Upper lobe of right lung (tissue), 1 donor: ENCODE data around the gene RAB43. TPM values are rescaled to one million over a fixed set of nuclear protein-coding genes. Genes with fewer than 3 reads are reported as not detected.
"Not testable (repeated sequence)": the region's sequence is repeated elsewhere in the genome, so short reads cannot be mapped to it uniquely, and the experiment has no call there.

Experiments used
- ATAC-seq: fragments of 200-7000 bp; cut with Tn5 transposase; one replicate; pipeline ENCODE4 v1.9.1; 2020; ENCODE audit warnings: mild to moderate bottlenecking, moderate library complexity
- DNase-seq: peaks from one replicate; pipeline ENCODE4 v3.0.0-alpha.2; 2020
- H3K27ac ChIP-seq: fragments of 200-600 bp; one replicate; pipeline ENCODE4 v1.8.0; 2022
- H3K27me3 ChIP-seq: fragments of 200-600 bp; one replicate; pipeline ENCODE4 v1.8.0; 2022; ENCODE audit warnings: mild to moderate bottlenecking
- H3K36me3 ChIP-seq: fragments of 200-600 bp; one replicate; pipeline ENCODE4 v1.8.0; 2022
- H3K4me1 ChIP-seq: fragments of 200-600 bp; one replicate; pipeline ENCODE4 v1.8.0; 2022
- H3K4me3 ChIP-seq: fragments of 200-600 bp; one replicate; pipeline ENCODE4 v1.8.0; 2022; ENCODE audit warnings: mild to moderate bottlenecking
- H3K9me3 ChIP-seq: fragments of 200-600 bp; one replicate; pipeline ENCODE4 v1.8.0; 2022
- CTCF ChIP-seq: fragments of 200-600 bp; IDR thresholded peaks from one replicate; pipeline ENCODE4 v1.8.0; 2022; ENCODE audit warnings: antibody characterized with exemption
- intact Hi-C: fragments of 100-400 bp; cut with DNase I; formaldehyde crosslinking; loops from one replicate; pipeline ENCODE4 v1.11.0; 2022
- total RNA-seq: library from RNA; stranded (reverse); fragmentation: NEBNext Ultra II Directional; extraction: Animal tissue kit (Norgen Biotek cat#: 25700); gene quantifications from one replicate; pipeline ENCODE4 v1.2.1, GENCODE V29; 2021
- donor health status: DM: no; HTN: yes; CAD: no; lungs with severe emphysema.

RAB43 gene
- total RNA-seq, 1 donor from 2014 or later: 38.9 TPM

DNA sequence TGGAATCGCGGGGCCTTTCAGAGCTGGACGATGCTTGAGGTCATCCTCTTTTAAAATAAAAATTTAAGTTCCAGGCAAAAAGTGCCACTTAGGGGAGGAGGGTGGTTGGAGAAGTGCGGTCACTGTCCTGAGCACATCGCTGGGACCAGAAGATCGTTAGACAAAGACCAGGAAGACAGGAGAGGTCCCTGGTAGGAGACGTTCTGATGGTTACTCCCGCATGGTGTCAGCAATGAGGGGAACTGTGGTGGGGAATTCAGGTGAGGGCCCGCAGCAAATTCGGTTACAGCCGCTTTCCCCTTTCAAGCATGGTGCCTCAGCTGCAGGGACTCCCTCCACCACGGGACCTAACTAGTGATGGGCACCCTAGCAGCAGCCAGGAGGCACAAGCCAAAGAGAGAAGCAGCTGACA is 40.3 kb upstream of the RAB43 start:
- intact Hi-C loops: no loop called here
- peaks cover 43% of the 10 kb centered on the region for H3K36me3 ChIP-seq
- TF ChIP-seq CTCF: no peak
- H3K9me3 ChIP-seq: no peaks in the 10 kb centered on the region
- H3K27ac ChIP-seq: peak overlapping the region; percentile 97
- ATAC-seq (no peak), DNase-seq (no peak)
- no peaks in the 10 kb centered on the region for H3K27me3 ChIP-seq
- peaks cover 26% of the 10 kb centered on the region for H3K4me1 ChIP-seq
- H3K4me3 ChIP-seq: peak overlapping the region; percentile 94

DNA sequence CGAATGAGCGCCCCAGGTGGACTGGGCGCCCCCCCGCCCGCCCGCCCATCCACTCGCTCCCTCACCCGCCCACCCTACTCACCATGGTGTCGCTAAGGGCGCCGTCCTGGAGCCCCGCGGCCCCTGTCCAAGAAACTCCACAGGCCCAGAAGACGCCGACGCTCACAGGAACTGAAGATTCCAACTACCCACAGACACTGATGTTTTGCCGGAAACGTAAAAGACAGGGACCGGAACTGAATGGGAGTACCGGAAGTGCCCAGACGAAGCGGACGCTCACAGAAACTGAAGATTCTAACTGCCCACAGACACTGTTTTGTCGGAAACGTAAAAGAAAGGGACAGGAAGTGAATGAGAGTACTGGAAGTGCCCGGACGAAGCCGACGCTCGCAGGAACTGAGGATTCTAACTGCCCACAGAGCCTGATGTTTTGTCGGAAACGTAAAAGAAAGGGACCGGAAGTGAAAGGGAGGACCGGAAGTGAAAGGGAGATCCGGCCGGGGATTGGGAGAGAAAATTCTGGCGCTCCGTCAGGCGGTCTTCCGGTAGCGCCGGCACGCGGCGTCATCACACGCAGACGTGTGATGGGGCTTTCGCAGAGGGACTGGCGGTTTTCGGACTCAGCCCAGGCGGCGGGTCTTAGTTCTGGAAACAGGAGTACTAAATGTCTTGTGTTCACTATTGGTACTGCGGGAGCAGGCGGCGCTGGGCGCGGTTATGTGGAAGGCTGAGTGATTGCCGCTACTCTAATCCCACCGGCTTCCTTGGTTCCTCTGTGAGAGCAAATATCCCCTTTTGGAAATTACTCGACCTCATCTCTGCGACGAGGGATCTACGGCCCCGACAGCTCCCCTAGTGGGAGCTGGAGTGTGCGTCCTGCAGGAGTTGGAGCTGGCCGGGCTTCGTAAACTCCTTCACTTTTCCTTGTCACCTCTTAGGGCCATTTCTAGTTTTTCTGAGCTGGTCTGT is 39.6 kb upstream of the RAB43 start, which contains the start of gene ISY1:
ISY1 (minus strand) TSS at position 173 of the 969 bp plus-strand sequence; CDS start at position 85, 88 bp downstream.
- TF ChIP-seq CTCF: peak; percentile 69
- peak; percentile 93 for DNase-seq
- peak; percentile 94 for ATAC-seq
- no peaks in the 10 kb centered on the region for H3K9me3 ChIP-seq
- intact Hi-C loops: no loop called here
- no peaks in the 10 kb centered on the region for H3K27me3 ChIP-seq
- peaks cover 26% of the 10 kb centered on the region for H3K4me1 ChIP-seq
- peak within 1 kb of the TSS; percentile 94 for H3K4me3 ChIP-seq
- peaks cover 43% of the 10 kb centered on the region for H3K36me3 ChIP-seq
- peak within 1 kb of the TSS; percentile 97 for H3K27ac ChIP-seq

- no peak for TF ChIP-seq CTCF
- H3K4me3 ChIP-seq: no peak overlapping the region
- no peaks in the 10 kb centered on the region for H3K9me3 ChIP-seq
- ATAC-seq (no peak), DNase-seq (no peak)
- no peaks in the 10 kb centered on the region for H3K27me3 ChIP-seq
- H3K27ac ChIP-seq: no peak overlapping the region
- no peaks in the 10 kb centered on the region for H3K4me1 ChIP-seq
- intact Hi-C loops: no loop called here
- H3K36me3 ChIP-seq: peaks cover 75% of the 10 kb centered on the region
These were observed 23.2 kb upstream of the RAB43 start for GRCh38 chr3:129144786-129145185.

DNA sequence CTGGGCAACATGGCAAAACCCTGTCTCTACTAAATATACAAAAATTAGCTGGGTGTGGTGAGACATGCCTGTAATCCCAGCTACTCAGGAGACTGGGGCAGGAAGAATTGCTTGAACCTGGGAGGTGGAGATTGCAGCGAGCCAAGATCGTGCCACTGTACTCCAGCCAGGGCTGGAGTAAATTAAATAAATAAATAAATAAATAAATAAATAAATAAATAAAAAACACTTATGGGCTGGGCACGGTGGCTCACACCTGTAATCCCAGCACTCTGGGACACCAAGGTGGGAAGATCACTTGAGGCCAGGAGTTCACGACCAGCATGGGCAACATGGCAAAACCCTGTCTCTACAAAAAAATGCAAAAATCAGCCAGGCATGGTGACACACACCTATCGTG is 19.4 kb upstream of the RAB43 start:
- ATAC-seq, intact Hi-C loops: not testable (repeated sequence)

GRCh38 chr3:129139911-129140310 is 18.3 kb upstream of the RAB43 start:
- ATAC-seq (no peak), DNase-seq (no peak)
- no peak overlapping the region for H3K27ac ChIP-seq
- no peaks in the 10 kb centered on the region for H3K27me3 ChIP-seq
- no peak for TF ChIP-seq CTCF
- intact Hi-C loops: no loop called here
- no peaks in the 10 kb centered on the region for H3K4me1 ChIP-seq
- H3K9me3 ChIP-seq: no peaks in the 10 kb centered on the region
- peaks cover 93% of the 10 kb centered on the region for H3K36me3 ChIP-seq
- no peak overlapping the region for H3K4me3 ChIP-seq

More for the DNA sequence above, 19.4 kb upstream of the RAB43 start:
- not testable (repeated sequence) for H3K27ac ChIP-seq, H3K4me1 ChIP-seq, H3K9me3 ChIP-seq, H3K27me3 ChIP-seq, H3K4me3 ChIP-seq, DNase-seq
- peaks cover 96% of the 10 kb centered on the region for H3K36me3 ChIP-seq

- H3K9me3 ChIP-seq, ATAC-seq, DNase-seq, H3K27ac ChIP-seq, H3K27me3 ChIP-seq, H3K4me3 ChIP-seq, H3K4me1 ChIP-seq, intact Hi-C loops: not testable (repeated sequence)
- peaks cover 93% of the 10 kb centered on the region for H3K36me3 ChIP-seq
These were observed 14.7 kb upstream of the RAB43 start for GRCh38 chr3:129136275-129136674.
